ENCODE data around the gene GRAMD1A. TPM values are rescaled to one million over a fixed set of nuclear protein-coding genes. Genes with fewer than 3 reads are reported as not detected.

GRAMD1A gene
- total and polyA plus RNA-seq, 9 of the 15 experiments (the other 6 are each of a cell fraction or from before 2014, with no cell fraction given), result 1.4 to 63.8 (median 38.5) TPM

DNA sequence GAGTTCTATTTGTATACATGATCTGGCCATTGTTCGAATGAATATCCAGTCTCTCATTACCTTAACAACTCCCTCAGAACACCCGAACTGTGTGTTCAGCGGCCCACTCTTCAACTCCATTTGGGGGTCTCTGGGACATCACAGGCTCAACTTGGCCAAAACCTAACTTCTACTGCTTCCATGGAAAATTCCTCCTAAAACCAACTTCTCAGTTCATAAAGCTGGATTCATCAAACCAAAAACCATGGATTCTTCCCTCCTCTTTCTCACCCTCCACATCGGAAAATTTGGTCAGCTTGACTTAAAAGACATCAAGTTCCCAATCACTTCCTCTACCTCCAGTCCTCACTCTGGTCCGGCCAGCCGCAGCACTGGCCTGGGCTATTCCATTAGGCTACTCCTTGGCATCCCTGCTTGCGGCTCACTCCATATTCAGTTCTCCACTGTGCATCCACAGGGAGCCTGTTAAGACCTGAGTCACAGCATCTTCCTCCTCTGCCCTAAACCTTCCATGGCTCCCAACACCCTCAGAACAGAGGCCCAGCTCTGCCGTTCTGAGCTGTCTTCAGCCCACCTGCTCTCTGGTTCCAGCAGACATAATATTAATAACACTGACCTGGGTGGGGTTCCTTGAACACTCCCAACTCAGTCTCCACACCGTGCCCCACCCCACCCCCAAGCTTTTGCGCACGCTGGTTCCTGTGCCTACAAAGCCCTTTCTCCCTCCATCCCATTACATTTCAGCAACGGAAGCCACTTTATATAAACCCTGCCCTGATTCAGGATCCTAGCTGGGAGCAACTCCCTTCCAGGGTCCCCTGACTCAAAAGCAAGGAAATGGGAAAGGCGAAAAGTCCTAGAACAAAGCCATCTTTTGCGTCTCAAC lies 37.2 kb upstream of the GRAMD1A start (continued):
- TF ChIP-seq, protein P1, sequence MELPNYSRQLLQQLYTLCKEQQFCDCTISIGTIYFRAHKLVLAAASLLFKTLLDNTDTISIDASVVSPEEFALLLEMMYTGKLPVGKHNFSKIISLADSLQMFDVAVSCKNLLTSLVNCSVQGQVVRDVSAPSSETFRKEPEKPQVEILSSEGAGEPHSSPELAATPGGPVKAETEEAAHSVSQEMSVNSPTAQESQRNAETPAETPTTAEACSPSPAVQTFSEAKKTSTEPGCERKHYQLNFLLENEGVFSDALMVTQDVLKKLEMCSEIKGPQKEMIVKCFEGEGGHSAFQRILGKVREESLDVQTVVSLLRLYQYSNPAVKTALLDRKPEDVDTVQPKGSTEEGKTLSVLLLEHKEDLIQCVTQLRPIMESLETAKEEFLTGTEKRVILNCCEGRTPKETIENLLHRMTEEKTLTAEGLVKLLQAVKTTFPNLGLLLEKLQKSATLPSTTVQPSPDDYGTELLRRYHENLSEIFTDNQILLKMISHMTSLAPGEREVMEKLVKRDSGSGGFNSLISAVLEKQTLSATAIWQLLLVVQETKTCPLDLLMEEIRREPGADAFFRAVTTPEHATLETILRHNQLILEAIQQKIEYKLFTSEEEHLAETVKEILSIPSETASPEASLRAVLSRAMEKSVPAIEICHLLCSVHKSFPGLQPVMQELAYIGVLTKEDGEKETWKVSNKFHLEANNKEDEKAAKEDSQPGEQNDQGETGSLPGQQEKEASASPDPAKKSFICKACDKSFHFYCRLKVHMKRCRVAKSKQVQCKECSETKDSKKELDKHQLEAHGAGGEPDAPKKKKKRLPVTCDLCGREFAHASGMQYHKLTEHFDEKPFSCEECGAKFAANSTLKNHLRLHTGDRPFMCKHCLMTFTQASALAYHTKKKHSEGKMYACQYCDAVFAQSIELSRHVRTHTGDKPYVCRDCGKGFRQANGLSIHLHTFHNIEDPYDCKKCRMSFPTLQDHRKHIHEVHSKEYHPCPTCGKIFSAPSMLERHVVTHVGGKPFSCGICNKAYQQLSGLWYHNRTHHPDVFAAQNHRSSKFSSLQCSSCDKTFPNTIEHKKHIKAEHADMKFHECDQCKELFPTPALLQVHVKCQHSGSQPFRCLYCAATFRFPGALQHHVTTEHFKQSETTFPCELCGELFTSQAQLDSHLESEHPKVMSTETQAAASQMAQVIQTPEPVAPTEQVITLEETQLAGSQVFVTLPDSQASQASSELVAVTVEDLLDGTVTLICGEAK (IDR thresholded peaks at IDR 0.05), result 0 out of 2 replicates have a peak, but pooled peaks have one; percentile 3
- TF ChIP-seq, protein P1 (CRISPR knock-in tag; IDR thresholded peaks at IDR 0.05), result no peak
- no peak for TF ChIP-seq ZNF445 (CRISPR knock-in tag; IDR thresholded peaks at IDR 0.05; ENCODE audit: low read depth)
- no peak for TF ChIP-seq NCOA4 (IDR thresholded peaks at IDR 0.05; ENCODE audit: partially characterized antibody)
- no peak for TF ChIP-seq EGR1 (conservative IDR thresholded peaks at IDR 0.05)
- TF ChIP-seq, protein P2, sequence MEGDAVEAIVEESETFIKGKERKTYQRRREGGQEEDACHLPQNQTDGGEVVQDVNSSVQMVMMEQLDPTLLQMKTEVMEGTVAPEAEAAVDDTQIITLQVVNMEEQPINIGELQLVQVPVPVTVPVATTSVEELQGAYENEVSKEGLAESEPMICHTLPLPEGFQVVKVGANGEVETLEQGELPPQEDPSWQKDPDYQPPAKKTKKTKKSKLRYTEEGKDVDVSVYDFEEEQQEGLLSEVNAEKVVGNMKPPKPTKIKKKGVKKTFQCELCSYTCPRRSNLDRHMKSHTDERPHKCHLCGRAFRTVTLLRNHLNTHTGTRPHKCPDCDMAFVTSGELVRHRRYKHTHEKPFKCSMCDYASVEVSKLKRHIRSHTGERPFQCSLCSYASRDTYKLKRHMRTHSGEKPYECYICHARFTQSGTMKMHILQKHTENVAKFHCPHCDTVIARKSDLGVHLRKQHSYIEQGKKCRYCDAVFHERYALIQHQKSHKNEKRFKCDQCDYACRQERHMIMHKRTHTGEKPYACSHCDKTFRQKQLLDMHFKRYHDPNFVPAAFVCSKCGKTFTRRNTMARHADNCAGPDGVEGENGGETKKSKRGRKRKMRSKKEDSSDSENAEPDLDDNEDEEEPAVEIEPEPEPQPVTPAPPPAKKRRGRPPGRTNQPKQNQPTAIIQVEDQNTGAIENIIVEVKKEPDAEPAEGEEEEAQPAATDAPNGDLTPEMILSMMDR (IDR thresholded peaks at IDR 0.05 in 2 of 3, conservative IDR thresholded peaks at IDR 0.05 in 1 of 3; ENCODE audit: insufficient read depth in 2 of 3, low read depth in 1 of 3, low read length in 3 of 3), result no peak; a peak in 1 of 6 replicates
- TF ChIP-seq, protein P3, sequence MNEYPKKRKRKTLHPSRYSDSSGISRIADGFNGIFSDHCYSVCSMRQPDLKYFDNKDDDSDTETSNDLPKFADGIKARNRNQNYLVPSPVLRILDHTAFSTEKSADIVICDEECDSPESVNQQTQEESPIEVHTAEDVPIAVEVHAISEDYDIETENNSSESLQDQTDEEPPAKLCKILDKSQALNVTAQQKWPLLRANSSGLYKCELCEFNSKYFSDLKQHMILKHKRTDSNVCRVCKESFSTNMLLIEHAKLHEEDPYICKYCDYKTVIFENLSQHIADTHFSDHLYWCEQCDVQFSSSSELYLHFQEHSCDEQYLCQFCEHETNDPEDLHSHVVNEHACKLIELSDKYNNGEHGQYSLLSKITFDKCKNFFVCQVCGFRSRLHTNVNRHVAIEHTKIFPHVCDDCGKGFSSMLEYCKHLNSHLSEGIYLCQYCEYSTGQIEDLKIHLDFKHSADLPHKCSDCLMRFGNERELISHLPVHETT (CRISPR knock-in tag; conservative IDR thresholded peaks at IDR 0.05 in 1 of 2, IDR thresholded peaks at IDR 0.05 in 1 of 2), result no peak
- TF ChIP-seq TEAD2 (tag; IDR thresholded peaks at IDR 0.05), result no peak
- no peak for TF ChIP-seq GABPB2 (CRISPR knock-in tag; conservative IDR thresholded peaks at IDR 0.05)
- TF ChIP-seq, protein P4, sequence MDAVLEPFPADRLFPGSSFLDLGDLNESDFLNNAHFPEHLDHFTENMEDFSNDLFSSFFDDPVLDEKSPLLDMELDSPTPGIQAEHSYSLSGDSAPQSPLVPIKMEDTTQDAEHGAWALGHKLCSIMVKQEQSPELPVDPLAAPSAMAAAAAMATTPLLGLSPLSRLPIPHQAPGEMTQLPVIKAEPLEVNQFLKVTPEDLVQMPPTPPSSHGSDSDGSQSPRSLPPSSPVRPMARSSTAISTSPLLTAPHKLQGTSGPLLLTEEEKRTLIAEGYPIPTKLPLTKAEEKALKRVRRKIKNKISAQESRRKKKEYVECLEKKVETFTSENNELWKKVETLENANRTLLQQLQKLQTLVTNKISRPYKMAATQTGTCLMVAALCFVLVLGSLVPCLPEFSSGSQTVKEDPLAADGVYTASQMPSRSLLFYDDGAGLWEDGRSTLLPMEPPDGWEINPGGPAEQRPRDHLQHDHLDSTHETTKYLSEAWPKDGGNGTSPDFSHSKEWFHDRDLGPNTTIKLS (IDR thresholded peaks at IDR 0.05; ENCODE audit: borderline replicate concordance, low read depth), result no peak
- no peak for TF ChIP-seq ZC3H4 (CRISPR knock-in tag; IDR thresholded peaks at IDR 0.05; ENCODE audit: borderline replicate concordance)
- TF ChIP-seq KLF10 (CRISPR knock-in tag; IDR thresholded peaks at IDR 0.05), result no peak
